ENCODE data around the gene SMAD6.
"Not testable (repeated sequence)": the region's sequence is repeated elsewhere in the genome, so short reads cannot be mapped to it uniquely, and the experiment has no call there.

Gene SMAD6

DNA sequence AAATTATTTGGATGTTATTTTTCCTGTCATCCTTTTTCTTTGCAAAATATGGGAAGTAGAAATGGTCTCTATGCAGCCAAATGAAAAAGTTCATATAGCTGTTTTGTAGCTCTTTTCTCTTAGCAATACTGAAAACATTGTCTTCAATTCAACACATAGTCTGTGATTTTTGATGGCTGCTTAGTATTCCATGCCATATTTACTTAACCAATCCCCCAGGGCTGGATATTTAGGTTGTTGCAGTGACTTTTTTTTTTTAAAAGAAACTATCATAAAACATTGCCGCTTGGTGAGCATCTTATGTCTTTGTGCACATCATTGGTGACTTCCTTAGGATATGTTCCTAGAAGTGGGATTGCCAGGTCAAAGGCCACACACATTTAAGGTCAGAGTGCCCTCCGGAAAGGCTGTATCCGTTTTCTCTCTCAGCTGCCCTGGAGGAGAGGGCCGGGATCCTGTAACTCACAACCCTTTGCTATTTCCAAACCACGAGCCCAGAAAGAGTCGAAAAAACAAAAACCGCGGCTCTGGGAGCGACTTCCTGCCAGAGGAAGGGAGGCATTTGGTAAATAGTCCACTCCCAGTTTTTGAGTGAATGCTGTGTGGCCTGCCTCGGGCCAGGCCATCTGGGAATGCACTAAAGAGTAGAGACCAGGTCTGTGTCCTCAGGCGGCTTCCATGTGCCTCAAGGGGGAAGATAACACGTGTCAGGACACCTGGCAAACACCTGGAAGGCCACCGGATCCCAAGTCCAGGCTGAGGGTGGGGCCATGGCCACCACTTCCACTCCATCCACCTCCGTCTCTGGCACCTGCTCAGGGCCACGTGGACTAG, 41.9 kb downstream of the SMAD6 start:
- no peak for DNase-seq

DNA sequence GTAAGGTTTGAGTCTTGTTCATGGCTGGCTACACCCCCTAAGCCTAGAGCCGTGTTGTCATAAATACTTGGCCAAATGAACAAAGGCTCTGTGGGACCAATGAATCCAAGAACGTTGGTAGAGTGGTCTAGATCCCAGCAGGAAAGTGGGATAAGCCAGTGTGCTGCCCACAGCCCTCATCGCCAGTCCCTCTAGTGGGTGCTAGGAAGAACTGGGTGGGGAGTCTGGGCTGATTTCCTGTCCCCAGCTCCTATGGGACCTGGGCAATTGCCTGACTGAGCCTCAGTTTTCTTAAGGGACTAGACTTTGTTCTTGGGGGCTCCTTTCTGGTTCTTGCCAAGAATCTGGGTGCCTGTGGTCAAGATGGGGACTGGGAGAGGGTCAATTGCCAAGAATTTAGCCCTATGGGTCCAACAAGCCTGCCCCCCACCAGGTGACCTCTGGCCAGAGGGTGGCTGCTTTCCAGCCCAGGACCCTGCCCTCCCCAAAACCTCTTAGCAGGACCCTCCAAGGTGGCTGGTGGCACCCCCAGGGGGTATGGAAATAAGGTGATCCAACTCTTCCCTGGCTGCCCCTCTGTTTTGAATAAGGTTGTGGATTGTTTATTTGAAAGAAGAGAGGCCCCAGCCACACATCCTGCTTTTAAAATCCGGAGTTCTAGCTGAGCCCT, 42.7 kb downstream of the SMAD6 start:
- no peak for DNase-seq

GRCh38 chr15:66745530-66746230, 43.6 kb downstream of the SMAD6 start:
- no peak for DNase-seq

- no peak for DNase-seq
Observed at GRCh38 chr15:66746231-66746605, 44.2 kb downstream of the SMAD6 start.

- DNase-seq, result no peak
Observed at GRCh38 chr15:66747223-66747622, 45.2 kb downstream of the SMAD6 start.

DNA sequence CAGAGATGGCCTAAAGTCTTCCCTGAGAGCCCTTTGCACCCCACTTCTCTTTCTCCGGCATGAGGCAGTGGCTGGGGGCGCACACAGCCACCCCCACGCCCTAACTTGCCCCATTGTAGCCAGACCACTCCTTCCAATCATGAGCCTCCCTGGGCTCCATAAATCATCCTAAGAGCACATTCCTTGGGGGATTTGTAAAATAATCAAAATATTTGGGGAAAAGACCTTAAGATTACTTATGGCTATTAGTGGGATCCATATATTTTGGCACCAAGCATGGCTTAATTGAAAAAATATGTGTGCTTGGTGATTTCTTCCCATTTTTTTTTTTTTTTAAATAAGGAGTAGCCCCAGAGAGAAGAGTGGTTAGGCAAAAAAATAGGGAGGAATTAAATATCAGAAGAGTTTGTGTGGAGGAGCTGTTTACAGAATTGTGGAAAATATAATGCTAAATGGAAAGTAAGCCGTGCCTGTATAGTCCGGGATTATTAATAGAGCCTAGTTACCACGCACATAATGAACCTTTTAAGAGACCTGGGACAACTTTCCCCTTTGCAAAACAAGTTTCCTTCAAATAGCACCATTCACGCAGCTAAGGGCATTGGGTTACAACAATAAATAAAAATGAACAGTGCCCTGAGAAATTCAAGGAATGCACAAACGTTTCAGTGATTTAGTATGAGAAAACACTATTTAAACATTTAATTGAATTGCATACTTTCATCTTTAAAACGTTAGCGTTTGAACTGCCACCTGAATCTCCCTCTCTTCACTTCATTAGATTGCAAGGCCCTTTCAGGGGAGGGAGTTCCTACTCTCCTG, 46.1 kb downstream of the SMAD6 start:
- no peak for DNase-seq

GRCh38 chr15:66748708-66749035, 46.6 kb downstream of the SMAD6 start:
- no peak for DNase-seq

GRCh38 chr15:66749841-66750575, 48.0 kb downstream of the SMAD6 start:
- DNase-seq, result no peak

DNA sequence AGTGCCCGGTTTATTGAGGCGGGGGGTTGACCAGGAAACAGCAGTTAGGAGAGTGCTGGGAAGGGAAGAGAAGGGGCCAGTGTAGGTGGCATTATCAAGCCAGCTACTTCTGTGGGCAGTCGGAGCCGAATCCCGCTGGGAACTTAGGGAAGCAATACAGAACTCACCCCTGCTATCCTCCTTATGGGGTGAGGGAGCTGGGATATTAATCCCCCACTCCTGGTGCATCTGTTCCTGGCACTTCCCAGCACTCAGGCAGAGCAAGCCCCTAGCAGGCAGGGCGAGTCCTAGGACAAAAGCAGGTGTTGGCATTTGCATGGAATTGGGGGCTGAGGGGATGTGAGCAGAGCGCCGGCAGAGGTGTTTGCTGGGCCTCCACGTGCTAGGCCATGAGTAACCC, 48.6 kb downstream of the SMAD6 start:
- DNase-seq, result no peak

- no peak for DNase-seq
Observed at GRCh38 chr15:66751579-66751978, 49.5 kb downstream of the SMAD6 start.

GRCh38 chr15:66752078-66752477, 50.0 kb downstream of the SMAD6 start:
- DNase-seq, result no peak

DNA sequence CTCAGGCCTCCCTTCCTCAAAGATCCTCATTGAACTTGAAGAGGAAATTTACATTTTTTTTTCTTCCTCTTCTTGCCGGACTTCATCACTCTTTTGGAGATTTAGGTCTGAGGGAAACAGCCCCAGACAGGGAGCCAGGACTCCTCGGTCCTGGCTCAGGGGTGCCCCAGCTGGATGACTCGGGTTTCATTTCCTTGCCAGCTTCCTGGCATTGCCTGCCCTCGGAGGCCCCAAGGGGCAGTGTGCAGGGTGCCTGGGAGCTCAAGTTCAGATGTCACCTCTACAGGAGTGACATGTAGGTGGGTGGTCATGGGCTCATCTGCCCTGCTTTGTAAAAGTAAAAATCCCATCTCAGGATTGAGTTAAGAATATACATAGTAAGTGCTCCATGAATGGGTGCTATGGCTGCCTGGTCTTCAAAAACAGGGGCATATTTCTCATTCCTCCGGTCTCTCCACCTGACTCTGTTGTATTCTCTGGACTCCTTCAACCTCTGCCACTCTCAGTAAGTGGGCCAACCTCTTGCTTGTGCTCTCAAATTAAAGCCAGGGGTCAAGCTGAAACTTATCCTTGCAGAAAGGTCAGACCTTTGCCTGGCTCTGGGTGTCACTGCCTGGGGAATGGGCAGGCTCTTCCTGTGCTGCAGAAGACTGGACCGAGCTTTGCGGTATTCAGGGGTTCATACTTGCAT, 51.8 kb downstream of the SMAD6 start:
- DNase-seq, result no peak

DNA sequence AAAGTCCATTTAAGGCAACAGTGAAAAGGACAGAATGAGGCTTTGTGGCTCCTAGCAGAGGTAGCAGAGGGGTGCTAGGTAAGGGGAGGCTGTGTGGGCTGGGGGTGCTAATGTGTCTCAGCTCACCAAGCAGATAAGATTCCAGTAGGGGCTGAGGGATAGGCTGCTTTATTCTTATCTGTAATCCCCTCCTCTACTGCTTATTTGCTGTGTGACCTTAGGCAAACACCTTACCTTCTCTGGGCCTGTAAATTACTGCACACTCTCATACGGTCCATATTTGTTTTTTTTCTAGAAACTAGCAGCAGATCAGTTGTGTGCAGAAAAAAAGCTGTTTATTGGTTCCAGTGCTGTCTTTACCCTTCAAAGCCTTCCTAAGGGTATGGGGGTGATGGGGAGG, 52.8 kb downstream of the SMAD6 start:
- DNase-seq, result no peak

DNA sequence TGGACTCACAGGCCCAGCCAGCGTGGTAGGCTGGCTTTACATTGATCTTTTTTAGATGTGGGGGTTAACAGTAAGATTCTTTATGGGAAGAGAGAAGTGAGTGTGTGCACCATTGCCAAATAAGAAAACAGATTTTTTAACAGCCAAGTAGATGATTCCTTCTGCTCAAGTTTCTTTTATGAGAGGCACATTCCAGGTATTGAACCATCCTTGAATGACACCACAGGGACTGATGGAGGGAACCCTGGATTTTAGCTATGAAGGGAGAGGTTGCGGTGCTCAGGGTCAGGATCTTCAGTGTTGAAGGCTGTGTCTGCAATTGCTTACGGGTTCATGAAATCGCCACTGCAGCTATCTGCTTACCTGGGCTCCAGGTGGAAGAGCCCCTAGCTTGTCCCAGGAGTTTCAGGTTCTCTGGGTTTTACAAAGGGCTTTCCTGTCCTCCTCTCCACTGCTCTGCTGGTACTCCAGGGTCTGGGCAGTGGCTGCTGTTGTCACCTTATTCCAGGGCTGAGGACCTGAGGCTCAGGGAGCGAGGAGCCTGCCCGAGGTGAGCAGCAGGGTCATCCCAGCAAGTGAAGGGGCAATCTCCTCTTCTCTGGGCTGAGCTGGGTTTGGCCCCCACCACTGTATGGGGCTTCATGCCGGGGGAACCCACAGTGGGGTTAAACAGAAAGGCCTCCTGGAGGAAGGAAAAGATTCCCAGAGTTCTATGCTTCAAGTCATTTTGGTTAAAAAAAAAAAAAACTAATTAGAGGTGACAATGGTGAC, 53.4 kb downstream of the SMAD6 start:
- DNase-seq, result no peak

DNA sequence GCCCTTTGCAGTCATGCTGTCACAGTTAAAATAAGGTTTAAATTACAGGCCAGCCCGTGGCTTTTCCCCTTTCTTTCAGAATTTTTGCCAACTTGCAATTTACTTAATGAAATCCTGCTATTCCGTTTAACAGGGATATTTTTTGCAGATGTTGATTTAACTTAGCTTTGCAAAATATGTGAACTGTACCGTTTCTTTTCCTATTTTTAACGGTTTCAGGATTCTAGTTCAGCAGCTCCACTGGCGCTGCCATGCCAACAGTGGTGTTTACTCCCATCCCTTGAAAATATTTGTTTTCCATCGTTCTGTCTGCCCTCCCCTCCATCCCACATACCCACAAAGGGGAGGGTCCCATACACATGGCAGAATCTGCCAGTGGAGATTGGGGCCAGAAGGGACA, 54.3 kb downstream of the SMAD6 start:
- DNase-seq, result no peak

DNA sequence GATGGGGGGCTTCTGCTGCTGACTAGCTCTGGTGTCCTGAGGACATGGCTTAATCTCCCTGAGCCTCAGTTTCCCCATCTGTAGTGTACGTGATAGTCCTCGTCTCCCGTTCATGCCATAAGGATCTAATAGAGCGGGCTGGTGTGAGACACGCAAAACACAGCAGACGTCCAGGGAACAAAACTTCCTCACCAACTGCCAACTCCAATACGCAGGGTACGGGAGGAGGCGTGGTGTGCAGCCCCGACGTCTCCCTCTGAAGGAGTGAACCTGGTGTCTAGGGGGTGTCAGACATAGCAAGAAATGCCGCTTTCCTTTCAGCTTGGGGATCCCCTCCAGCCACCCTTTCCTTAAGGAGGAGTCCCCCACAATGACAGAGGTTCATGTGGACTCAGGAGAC, 55.0 kb downstream of the SMAD6 start:
- DNase-seq, result no peak

DNA sequence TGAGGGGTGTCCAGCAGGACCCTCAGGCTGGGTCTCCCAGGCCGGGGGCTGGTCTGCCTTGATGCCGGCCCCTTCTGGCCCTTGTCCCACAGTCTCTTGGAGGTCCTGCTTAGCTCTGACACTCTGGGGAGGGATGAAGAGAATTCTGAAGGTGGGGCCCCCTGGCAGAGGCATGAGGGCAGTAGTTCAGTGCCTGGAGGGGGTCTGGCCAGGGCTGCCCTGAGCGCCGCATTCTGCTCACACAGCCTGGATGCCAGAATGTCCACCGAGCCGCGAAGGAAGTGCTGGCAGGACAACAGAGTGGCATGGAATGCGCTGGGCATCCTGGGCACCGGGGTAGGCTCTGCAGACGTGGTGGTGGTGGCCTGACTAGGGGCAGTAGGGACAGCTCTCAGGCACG, 55.5 kb downstream of the SMAD6 start:
- DNase-seq, result no peak

- not testable (repeated sequence) for DNase-seq
Observed at GRCh38 chr15:66758217-66758616, 56.2 kb downstream of the SMAD6 start.

DNA sequence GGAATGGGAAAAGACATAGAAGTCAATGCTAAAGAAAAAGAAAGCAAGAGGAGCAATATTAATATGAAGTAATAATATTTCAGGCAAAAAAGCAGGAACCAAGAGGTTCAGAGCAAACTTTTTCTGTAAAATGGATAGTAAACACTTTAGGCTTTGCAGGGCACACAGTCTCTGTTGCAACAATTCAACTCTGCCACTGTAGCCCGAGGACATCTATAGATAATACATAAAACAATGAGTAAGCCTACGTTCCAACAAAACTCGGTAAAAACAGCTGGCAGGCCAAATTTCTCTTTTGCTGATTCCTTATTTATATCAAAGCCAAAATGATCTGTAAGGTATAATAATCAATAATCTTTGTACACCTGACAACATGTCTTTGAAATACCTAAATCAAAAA, 56.8 kb downstream of the SMAD6 start:
- DNase-seq, result no peak

GRCh38 chr15:66760097-66760967, 58.3 kb downstream of the SMAD6 start:
- no peak for DNase-seq

Measured in activated CD4-positive, alpha-beta T cell treated with anti-CD3 and anti-CD28 coated beads, Interleukin-10, Interleukin-2, amounts not matched to agents 100 ng/mL and 50 ng/mL, durations not matched to agents 16 hours and 8 hours (primary cell).